Stimulated activated CD4-positive, alpha-beta T cell treated with anti-CD3 and anti-CD28 coated beads, Interleukin-1b, Interleukin-23, amount 100 ng/mL, for 48 hours (primary cell): ENCODE measurements around the gene DPM3.
A peak's percentile ranks its signal among the peaks of the same experiment; 100 is the strongest.

Source experiments
- DNase-seq: peaks from one replicate; pipeline ENCODE4 v3.0.0-alpha.2; 2020

Gene DPM3

GRCh38 chr1:155091071-155092051 lies 49.0 kb downstream of the DPM3 start:
- peak; percentile 82 for DNase-seq
